Stimulated activated CD8-positive, alpha-beta memory T cell treated with anti-CD3 and anti-CD28 coated beads, Interleukin-7, amount 100 ng/mL, for 48 hours (primary cell): ENCODE results near the gene CHD9.
"Not testable (repeated sequence)": the region's sequence is repeated elsewhere in the genome, so short reads cannot be mapped to it uniquely, and the experiment has no call there.

ENCODE experiments used
- DNase-seq, 2 donors: peaks; one replicate each; pipeline ENCODE4 v3.0.0-alpha.2; 2020; ENCODE audit warnings: low read depth in 1 of 2; ENCODE audit errors: extremely low read depth in 1 of 2

Gene CHD9, protein sequence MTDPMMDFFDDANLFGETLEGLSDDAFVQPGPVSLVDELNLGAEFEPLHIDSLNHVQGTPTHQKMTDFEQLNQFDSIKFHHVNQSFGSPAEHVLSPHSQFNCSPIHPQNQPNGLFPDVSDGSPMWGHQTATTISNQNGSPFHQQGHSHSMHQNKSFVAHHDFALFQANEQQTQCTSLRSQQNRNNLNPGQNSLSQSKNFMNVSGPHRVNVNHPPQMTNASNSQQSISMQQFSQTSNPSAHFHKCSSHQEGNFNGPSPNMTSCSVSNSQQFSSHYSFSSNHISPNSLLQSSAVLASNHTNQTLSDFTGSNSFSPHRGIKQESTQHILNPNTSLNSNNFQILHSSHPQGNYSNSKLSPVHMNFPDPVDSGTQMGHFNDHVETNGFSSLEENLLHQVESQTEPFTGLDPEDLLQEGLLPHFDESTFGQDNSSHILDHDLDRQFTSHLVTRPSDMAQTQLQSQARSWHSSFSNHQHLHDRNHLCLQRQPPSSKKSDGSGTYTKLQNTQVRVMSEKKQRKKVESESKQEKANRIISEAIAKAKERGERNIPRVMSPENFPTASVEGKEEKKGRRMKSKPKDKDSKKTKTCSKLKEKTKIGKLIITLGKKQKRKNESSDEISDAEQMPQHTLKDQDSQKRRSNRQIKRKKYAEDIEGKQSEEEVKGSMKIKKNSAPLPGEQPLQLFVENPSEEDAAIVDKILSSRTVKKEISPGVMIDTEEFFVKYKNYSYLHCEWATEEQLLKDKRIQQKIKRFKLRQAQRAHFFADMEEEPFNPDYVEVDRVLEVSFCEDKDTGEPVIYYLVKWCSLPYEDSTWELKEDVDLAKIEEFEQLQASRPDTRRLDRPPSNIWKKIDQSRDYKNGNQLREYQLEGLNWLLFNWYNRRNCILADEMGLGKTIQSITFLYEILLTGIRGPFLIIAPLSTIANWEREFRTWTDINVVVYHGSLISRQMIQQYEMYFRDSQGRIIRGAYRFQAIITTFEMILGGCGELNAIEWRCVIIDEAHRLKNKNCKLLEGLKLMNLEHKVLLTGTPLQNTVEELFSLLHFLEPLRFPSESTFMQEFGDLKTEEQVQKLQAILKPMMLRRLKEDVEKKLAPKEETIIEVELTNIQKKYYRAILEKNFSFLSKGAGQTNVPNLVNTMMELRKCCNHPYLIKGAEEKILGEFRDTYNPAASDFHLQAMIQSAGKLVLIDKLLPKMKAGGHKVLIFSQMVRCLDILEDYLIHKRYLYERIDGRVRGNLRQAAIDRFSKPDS (N-terminal part only)

DNA sequence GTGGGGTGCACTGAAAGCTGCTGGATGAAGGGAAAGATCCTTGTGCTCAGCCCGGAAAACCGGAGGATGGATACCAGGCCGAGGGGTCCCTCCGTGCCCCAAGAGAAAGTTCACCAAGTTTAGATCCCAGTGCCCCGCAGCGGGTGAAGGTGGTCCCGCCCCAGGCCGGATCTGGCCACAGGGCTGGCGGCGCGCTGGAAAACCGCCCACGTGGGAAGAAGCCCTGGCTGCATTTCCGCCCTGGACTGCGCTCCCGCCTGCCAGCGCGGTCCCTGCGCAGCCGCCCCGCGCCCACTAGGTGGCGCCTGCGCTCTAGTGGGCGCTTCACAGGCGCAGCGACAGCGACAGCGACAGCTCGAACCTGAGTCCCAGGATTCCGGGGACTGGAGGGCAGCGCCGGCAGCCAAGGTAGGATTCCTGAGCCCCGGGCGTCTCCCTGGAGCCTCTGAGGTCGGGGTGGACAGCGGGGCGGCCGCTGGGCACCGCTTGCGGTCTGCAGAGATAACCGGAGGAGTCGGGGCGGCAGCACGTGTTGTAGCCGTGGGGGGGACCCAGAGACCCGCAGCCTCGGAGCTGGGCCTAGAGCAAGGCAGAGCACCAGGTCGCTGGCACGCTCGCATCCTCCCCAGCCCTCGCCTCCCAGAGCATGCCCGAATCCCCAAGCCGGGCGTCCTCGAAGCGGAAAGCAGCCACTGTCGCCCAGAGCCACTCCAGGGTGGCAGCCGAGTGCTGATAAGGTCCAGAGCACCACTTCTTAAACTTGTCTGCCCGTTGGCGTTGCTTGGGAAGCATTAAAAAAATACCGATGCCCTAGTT, at the start of gene CHD9:
Gene CHD9, plus strand, starts transcription at position 322 of the 816 bp plus-strand sequence. CDS start 101,099 bp downstream, outside the sequence.
- DNase-seq, result peak; percentile 47 to 56

DNA sequence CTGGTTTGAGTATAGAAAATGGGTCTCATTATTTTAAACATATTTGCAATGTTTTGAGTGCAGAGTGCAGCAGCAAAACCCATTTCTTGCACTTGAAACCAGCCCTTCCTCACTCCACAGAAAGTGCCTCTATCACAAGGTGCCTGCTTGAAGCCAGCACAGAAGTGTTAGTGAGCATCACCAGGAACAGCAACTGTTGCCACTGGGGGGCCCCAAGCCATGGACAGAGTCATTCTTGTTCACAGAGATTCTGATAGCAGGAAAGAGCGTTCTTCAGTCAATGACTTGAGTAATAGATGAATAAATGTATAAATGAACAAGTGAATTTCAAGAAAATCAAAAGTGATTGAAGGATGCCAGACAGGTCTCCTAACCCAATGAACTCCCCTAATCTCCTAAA, 47.7 kb upstream of the CHD9 start:
- DNase-seq, result no peak

DNA sequence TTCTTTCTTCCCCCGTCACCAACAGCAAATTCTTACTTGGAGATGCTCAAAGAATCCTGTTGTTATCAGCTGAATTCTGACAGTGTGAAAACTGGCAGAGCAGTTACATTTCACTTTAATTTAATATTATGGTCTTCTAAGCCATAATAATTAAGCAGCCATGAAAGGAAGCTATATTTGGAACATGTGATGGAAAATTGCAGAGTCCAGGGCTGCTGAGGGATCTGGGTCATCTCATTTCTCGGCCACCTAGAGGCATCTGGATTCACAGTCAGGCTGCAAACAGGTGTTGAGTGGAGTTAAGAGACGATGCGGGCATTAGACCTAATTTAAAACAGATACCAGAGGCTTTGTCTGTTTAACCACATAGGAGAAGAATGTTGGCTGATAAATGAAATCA, 40.5 kb upstream of the CHD9 start:
- DNase-seq, result no peak

DNA sequence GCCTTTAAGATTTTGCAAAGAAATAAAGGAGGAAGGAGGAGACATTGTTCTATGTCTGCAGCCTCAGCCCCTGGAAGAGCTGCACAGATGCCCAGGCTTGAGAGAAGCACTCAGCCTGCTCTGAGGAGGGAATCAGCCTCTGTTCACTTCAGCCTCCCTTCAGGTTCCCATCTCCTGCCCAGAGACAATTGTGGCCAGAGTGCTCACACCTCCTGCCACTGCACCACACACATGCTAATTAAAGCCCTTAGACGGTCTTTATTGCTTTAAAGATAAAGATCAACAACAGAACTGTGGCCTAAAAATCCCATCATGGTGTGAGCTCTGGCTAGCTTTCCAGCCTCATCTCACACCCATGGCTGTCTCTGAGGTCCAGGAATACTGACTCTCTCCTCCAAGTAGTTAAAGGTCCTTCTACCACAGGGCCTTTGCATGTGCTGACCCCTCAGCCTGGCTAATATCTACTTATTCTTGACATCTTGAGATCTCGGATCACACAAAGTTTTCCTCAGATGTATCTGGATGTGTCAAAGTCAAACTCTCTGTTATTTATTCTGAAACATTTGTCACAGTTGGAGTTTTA, 35.9 kb upstream of the CHD9 start:
- DNase-seq, result no peak

DNA sequence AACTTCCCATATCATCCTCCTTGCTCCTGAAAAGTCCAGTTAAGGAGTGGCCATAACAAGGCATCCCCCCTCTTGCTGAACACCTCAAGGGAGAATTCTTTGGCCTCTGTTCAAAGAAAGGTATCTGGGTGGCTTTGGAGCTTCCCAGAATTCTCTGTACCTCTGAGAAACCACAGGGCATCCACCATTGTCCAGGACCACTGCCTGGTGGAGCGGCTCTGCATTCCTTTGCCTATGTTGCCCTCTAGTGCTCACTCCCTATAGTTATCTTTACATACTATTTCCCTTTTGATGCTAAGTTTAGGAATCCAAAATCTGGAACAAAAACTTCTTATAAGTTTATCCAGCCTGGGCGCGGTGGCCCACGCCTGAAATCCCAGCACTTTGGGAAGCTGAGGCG, 32.4 kb upstream of the CHD9 start:
- no peak for DNase-seq

DNA sequence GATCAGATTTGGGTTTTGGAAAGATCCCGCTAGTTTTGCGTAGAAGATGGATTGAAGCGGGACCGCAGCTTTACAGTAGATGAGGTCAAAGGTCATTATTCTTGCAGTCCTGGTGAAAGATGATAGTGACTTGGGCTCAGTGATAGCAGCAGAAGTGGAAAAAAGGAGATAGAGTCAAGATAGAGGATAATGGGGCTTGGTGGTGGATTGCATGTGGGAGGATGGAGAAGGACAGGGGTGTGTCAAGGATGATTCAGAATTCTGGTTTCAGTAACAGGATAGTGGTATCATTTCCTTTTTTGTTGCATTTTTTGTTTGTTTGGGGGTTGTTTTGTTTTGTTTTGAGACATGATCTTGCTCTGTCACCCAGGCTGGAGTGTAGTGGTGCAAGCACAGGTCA, 30.7 kb upstream of the CHD9 start:
- DNase-seq, result no peak

DNA sequence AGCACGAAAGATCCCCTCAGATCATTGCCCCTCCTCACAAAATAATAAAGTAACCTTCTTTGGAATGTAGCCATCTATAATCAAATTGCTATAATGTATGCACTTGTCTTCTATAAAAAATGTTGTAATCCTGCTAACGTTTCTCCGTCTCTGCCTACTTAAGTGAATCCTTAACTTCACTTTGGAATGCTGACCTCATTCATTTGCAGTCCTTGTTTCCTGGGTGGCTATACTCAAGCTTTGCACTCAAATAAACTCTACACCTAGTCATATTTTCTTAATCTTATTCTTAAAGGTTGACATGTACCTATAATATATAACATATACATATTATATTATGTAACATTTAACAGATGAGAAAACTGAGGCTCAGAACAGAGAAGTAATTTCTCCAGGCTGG, 24.8 kb upstream of the CHD9 start:
- no peak for DNase-seq

DNA sequence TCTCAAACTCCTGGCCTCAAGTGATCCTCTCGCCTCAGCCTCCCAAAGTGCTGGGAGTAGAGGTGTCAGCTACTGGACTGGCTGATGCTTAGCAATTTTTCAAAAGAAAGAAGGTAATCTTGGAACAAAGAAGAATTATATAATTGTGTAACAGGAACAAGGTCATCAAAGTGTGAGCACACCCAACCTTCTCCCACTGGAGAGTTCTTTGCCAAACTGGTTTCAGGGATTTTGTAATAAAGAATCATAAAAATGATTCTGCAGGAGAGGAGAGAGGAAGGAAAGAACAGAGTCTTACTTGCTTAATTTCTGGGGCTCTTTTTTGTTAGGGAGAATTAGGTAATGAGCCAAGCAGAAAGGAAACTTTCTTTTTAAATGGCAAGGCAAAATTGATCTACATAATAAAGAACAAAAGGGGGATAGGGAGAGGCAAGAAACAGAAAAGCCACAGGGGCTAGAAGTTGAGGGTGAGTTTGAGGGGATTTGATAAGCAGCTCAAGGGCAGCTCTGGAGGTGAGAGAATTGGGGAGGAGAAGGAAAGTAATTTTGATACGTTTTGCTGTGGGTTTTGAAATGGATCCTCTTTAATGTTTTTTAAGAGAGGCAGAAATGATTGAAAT, 23.4 kb upstream of the CHD9 start:
- DNase-seq, result no peak

DNA sequence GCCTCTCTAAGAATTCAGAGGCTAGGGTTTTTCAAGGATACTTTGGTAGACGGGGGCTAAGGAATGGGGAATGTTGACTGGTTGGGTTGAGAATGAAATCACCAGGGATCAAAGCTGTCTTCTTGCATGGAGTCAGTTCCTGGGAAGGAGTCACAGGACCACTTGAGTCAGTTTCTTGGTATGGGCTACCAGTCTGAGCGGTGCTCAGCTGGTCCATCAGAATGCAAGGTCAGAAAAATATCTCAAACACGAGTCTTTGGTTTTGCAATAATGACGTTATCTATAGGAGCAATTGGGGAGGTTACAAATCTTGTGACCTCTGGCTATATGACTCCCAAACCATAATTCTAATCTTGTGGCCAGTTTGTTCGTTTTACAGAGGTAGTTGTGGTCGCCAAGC, 20.5 kb upstream of the CHD9 start:
- no peak for DNase-seq

DNA sequence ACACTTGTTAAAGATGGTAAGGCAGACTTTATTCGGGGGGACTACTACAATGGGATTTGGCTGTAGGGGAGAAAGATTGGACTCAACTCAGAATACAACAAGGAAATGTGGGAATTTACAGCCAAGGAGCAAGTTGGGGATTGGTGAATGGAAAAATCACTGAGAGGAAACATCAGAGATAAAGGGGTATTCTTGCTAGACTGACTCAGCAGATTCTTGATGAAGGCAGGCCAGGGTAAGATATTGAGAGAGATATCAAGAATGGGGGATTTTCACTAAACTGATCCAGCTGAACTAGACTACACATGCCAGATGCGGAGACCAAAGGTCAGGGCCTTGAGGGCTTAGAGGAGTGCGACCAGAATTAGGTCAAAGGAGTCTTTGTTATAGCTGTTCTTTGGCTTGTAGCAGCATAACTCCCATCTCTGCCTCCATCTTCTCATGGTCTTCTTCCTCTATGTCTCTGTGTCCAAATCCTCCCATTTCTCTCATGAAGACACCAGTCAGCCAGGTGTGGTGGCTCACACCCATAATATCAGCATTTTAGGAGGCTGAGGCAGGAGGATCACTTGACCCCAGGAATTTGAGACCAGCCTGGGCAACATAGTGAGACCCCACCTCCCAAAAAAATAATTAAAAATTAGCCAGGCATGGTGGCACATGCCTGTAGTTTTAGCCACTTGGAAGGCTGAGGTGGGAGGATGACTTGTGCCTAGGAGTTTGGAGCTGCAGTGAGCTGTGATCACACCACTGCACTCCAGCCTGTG, 19.4 kb upstream of the CHD9 start:
- DNase-seq, result no peak

DNA sequence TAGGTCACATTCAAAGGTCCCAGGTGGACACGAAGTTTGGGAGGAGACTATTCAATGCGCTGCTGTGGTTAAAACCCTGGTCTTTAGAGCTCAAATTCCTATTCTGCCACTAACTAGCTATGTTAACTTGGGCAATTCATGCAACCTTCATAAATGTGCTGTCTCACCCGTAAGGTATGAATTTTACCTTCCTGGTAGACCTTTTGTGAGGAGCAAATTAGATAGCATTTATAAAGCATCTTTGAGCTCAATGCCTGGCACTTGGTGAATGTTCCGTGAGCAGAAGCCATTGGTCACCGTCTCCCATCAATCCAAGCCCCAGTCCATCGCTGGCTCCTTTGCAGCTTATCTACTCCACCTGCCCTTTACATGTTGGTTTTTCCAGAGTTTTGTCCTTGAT, 18.7 kb upstream of the CHD9 start:
- no peak for DNase-seq

DNA sequence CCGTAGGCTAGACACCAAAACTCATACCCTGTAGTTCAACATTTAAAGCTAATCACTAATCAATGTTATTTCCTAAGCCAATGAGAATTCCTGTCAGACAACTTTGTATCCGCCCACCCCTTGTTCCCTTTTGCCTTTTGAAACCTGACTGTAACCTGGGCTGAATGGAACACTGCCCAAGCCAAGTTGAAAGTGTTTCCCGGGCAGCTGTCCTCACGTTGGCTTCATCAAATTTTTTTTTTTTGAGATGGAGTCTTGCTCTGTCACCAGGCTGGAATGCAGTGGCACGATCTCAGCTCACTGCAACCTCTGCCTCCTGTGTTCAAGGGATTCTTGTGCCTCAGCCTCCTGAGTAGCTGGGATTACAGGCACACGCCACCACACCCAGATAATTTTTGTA, 18.1 kb upstream of the CHD9 start:
- not testable (repeated sequence) for DNase-seq

DNA sequence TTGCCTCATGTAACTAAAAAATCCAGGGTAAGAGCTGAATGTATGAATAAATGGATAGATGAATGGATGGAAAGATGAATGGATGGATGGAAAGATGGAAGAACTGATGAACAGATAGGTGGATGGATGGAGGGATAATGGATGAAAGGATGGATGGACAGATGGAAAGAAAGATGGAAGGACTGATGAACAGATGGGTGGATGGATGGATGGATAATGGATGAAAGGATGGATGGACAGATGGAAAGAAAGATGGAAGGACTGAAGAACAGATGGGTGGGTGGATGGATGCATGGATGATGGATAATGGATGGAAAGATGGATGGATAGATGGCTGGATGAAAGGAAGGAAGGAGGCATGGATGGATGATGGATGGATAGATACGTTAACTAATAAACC, 14.0 kb upstream of the CHD9 start:
- DNase-seq, result no peak

DNA sequence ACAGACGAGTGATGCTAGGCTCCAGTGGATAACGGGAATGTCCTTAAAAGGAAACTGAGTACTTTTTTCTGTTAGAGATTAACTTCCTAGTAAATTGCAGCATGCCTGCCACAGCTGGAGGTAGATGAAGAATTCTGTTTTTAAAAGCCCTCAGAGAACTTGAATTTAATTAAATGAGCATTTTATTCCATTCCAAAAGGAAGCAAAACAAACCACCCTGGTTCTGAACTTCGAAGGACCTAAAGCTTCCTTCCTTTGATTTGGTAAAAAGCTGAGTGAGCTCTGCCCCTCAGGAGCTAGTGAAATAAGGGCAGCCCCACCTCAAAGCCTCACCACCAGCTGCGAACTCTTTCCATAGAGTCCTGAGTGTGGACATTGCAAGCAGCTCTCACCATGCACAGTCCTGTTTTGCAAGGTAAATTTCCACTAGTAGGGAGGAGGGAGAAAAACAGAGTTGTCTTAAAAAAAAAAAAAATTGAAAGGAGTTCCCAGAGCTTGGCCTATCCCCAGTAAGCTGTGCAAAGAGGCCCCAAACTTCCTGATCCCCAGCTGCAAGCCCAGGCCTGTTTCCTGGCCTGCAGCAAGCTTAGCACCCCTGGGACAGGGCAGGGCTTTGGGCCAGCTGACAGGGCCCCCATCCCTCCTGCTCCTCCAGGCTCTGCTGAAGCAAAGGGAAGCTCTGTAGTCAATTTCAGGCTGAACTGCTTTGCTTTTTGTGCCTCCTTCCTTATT, 13.3 kb upstream of the CHD9 start:
- DNase-seq, result no peak

DNA sequence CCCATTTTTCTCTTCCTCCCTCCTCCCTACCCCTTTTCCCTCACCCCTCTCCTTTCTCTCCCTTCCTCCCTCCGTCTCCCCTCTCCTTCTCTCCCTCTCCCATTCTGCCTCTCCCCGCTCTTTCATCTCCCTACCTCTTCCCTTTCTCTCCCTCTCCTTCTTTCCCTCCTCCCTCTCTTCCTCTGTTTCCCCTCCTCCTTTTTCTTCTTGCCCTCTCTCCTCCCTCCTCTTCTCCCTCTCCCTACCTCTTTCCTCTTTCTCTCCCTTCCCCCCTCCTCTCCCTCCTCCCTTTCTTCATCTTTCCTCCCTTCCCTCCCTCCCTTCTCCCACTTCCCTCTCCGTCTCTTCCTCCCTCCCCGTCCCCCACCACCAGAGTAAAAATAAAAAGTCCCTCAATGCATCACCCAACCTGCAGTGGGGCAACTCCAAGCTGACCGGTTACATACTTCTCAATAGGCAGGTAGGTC, 12.5 kb upstream of the CHD9 start:
- DNase-seq, result no peak

DNA sequence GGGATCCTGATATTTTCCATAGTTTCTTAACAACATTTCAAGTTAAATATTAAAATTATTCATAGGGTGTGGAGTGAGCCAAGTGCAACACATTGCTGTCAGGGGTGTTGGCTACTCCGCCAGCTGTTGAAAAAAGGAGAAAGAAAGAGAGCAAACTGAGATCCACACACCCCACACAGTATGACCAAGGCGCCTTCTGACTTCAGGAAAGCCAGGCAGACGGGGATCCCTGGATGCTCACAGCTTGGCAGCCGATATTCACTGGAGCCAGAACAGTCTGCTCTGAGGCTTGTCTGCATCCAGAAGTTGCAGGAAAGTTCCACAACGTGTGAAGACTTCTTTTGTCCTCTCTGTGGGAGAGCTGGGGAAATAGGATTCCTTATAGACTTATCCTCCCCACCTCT, 11.4 kb upstream of the CHD9 start:
- no peak for DNase-seq

DNA sequence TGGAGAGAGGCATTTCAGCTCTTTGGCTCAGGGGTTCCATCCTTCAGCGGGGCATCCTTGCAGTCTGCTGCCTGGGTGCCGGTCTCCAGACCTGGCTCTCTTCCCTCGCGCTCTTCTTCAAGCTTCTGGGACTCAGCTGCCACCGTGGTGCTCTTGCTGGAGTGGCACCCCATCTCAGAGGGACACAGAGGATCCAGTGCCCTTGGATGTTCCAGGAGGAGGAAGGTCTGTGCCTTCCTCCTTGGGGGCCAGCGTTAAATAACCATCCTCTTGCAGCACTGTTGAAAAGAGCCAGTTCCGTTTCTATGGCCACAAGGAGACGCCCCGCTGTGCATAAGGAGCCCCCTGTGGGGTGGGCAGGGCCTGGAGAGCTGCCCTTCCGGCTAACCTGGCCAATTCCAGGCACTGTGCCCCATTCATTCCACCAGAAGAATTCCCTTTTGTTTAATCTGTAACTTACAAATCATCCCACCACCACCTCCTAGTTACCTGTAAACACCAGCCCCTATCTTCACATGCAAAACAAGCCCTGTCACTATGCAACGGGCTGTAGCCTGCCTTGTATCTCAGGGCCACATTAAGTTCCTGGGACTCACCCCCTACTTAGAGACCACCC, 10.7 kb upstream of the CHD9 start:
- no peak for DNase-seq
